PC-3 (cell line): ENCODE data around the gene BICRA. TPM values are rescaled to one million over a fixed set of nuclear protein-coding genes. Genes with fewer than 3 reads are reported as not detected.

Source experiments
- ATAC-seq: fragments of 200-7000 bp; cut with Tn5 transposase; 2 replicates; pipeline ENCODE4 v1.9.1; 2020; ENCODE audit warnings: mild to moderate bottlenecking, moderate library complexity
- BruUV-seq: library from RNA; stranded (reverse); fragments of 400-500 nt; replicated peaks from 2 replicates; lab custom pipeline; 2021; lab: Mats Ljungman, UMichigan
- CTCF ChIA-PET: fragments of 300-600 bp; sonication (Branson Sonifier 250); formaldehyde crosslinking; loops from one replicate; lab custom pipeline; 2022; ENCODE audit warnings: antibody characterized with exemption; lab: Charles Lee
- POLR2A ChIA-PET: fragments of 300-600 bp; sonication (Branson Sonifier 250); formaldehyde crosslinking; loops from one replicate; lab custom pipeline; 2022; ENCODE audit warnings: antibody characterized with exemption; ENCODE audit not compliant: unreplicated experiment; lab: Charles Lee
- DNase-seq: peaks from one replicate; pipeline ENCODE4 v3.0.0-alpha.2; 2015
- H2AFZ ChIP-seq: fragments of 300-600 bp; sonication (generic); 2 replicates; pipeline ENCODE4 v1.6.0; 2016; ENCODE audit warnings: antibody characterized with exemption, low read length
- H3F3A ChIP-seq: fragments of 300-600 bp; sonication (generic); one replicate; pipeline ENCODE4 v1.6.0; 2017; ENCODE audit warnings: antibody characterized with exemption, low read length, control low read depth, mild to moderate bottlenecking; ENCODE audit not compliant: unreplicated experiment
- H3K27ac ChIP-seq: fragments of 300-600 bp; sonication (generic); 2 replicates; pipeline ENCODE4 v1.5.1; 2016; ENCODE audit warnings: mild to moderate bottlenecking, low read length
- H3K27me3 ChIP-seq: fragments of 300-600 bp; sonication (generic); 2 replicates; pipeline ENCODE4 v1.6.1; 2016; ENCODE audit warnings: low read length, mixed read lengths
- H3K36me3 ChIP-seq: fragments of 300-600 bp; sonication (generic); 2 replicates; pipeline ENCODE4 v1.6.1; 2016; ENCODE audit warnings: low read depth, mixed run types, low read length, mixed read lengths
- H3K4me1 ChIP-seq: fragments of 300-600 bp; sonication (generic); 2 replicates; pipeline ENCODE4 v1.5.1; 2016; ENCODE audit warnings: low read length; ENCODE audit not compliant: insufficient read depth
- H3K4me2 ChIP-seq: fragments of 300-600 bp; sonication (generic); 2 replicates; pipeline ENCODE4 v1.6.0; 2016; ENCODE audit warnings: low read length
- H3K4me3 ChIP-seq: fragments of 300-600 bp; sonication (generic); 2 replicates; pipeline ENCODE4 v1.5.1; 2016; ENCODE audit warnings: mild to moderate bottlenecking, low read length, mixed read lengths
- H3K79me2 ChIP-seq: fragments of 300-600 bp; sonication (generic); 2 replicates; pipeline ENCODE4 v1.6.1; 2017; ENCODE audit warnings: low read length, mixed read lengths
- H3K9ac ChIP-seq: fragments of 300-600 bp; sonication (generic); 2 replicates; pipeline ENCODE4 v1.6.0; 2016; ENCODE audit warnings: mild to moderate bottlenecking, low read length
- H3K9me2 ChIP-seq: fragments of 300-600 bp; sonication (generic); replicated peaks from 2 replicates; pipeline ENCODE4 v1.6.1; 2016; ENCODE audit warnings: mixed run types, low read length, mixed read lengths
- H3K9me3 ChIP-seq: fragments of 300-600 bp; sonication (generic); 2 replicates; pipeline ENCODE4 v1.6.1; 2016; ENCODE audit warnings: low read length, mixed read lengths
- H4K20me1 ChIP-seq: fragments of 300-600 bp; sonication (generic); 2 replicates; pipeline ENCODE4 v1.6.1; 2016; ENCODE audit warnings: low read length, mixed read lengths
- EZH2 ChIP-seq: fragments of 300-600 bp; sonication (generic); IDR thresholded peaks from one replicate; pipeline ENCODE4 v1.6.1; 2017; ENCODE audit warnings: antibody characterized with exemption, mild to moderate bottlenecking, low read length; ENCODE audit not compliant: unreplicated experiment
- EZH2phosphoT487 ChIP-seq: fragments of 300-600 bp; sonication (generic); IDR thresholded peaks from 2 replicates; pipeline ENCODE4 v1.6.1; 2018; ENCODE audit warnings: mild to moderate bottlenecking, antibody characterized with exemption, low read length, borderline replicate concordance
- intact Hi-C: fragments of 100-400 bp; cut with micrococcal nuclease; formaldehyde crosslinking; loops from 2 replicates; pipeline ENCODE4 v1.9.0; 2023
- total RNA-seq: library from RNA; depleted of rRNA; stranded (reverse); fragments of >200 nt; gene quantifications from 2 replicates; pipeline ENCODE4 v1.2.3, GENCODE V29; 2014
- TF ChIP-seq, protein P1 (sequence below): fragments of 300-600 bp; sonication (generic); conservative IDR thresholded peaks from 2 replicates; pipeline ENCODE4 v1.5.1; 2017; ENCODE audit warnings: antibody characterized with exemption, low read depth, mild to moderate bottlenecking, low read length

Gene BICRA
- total RNA-seq, 1 experiment from 2014 or later, result 1.2 TPM

DNA sequence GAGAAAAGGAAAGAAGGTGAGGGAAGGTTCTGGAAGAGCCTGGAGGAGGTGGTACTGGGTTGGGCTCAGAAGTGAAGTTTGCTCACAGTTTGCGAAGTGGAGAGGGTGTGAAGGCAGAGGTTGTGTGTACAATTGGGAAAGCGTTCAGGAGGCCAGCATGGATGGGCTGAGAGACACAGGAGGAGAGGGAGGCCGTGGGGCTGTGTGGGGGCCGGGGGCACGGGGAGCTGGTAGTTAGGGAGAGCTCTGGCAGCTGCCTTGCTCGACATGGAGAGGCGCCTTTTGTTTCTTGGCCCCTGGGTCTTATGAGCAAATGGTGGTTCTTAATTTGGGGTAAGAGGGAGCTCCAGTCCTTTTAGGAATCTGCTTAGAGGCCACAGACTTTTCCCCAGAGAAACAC lies 16.7 kb downstream of the BICRA start:
- Histone ChIP-seq H3K79me2 (peaks cover 78% of the 10 kb centered on the region), H3K27me3 (no peaks in the 10 kb centered on the region), H2AFZ (no peak overlapping the region), H3K4me2 (no peak overlapping the region), H3K9me3 (no peaks in the 10 kb centered on the region), H3F3A (no peaks in the 10 kb centered on the region), H3K4me3 (no peak overlapping the region), H3K9me2 (no peaks in the 10 kb centered on the region), H3K9ac (no peak overlapping the region), H3K36me3 (no peaks in the 10 kb centered on the region), H4K20me1 (no peaks in the 10 kb centered on the region), H3K4me1 (no peaks in the 10 kb centered on the region), H3K27ac (no peak overlapping the region)
- CTCF ChIA-PET, result no interaction called here
- ATAC-seq (no peak), DNase-seq (no peak)
- POLR2A ChIA-PET, result no interaction called here
- BruUV-seq, result no TSS peak
- intact Hi-C loops, result no loop called here
- TF ChIP-seq EZH2phosphoT487, result no peak
- TF ChIP-seq, protein P1, sequence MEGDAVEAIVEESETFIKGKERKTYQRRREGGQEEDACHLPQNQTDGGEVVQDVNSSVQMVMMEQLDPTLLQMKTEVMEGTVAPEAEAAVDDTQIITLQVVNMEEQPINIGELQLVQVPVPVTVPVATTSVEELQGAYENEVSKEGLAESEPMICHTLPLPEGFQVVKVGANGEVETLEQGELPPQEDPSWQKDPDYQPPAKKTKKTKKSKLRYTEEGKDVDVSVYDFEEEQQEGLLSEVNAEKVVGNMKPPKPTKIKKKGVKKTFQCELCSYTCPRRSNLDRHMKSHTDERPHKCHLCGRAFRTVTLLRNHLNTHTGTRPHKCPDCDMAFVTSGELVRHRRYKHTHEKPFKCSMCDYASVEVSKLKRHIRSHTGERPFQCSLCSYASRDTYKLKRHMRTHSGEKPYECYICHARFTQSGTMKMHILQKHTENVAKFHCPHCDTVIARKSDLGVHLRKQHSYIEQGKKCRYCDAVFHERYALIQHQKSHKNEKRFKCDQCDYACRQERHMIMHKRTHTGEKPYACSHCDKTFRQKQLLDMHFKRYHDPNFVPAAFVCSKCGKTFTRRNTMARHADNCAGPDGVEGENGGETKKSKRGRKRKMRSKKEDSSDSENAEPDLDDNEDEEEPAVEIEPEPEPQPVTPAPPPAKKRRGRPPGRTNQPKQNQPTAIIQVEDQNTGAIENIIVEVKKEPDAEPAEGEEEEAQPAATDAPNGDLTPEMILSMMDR, result no peak
- TF ChIP-seq EZH2, result no peak

DNA sequence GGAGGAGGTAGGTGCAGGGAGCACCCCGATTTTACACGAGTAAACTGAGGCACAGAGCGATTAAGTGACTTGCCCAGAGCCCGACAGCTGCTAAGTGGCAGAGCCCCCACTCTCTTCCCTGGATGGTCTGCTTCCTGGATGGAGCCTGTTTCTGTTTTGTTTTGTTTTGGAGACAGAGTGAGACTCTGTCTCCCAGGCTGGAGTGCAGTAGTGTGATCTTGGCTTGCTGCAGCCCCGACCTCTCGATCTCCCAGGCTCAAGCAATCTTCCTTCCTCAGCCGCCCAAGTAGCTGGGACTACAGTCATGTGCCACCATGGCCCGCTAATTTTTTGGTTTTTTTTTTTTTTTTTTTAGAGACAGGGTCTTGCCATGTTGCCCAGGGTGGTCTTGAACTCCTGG lies 17.3 kb downstream of the BICRA start:
- ATAC-seq, result no peak
- no peaks in the 10 kb centered on the region for H3K36me3 ChIP-seq
- no peaks in the 10 kb centered on the region for H3K9me3 ChIP-seq
- no peak overlapping the region for H3K9ac ChIP-seq
- DNase-seq, result no peak
- no peak overlapping the region for H3K27ac ChIP-seq
- no peak overlapping the region for H3K4me3 ChIP-seq
- H3K27me3 ChIP-seq, result no peaks in the 10 kb centered on the region
- CTCF ChIA-PET, result interaction anchor here (0.6 kb wide), 1 partner anchor 114 kb away, joined by 3 read pairs; no protein-coding TSS in a partner anchor
- peaks cover 78% of the 10 kb centered on the region for H3K79me2 ChIP-seq
- intact Hi-C loops, result no loop called here
- no peaks in the 10 kb centered on the region for H3K4me1 ChIP-seq
- no peaks in the 10 kb centered on the region for H4K20me1 ChIP-seq
- POLR2A ChIA-PET, result interaction anchor here (0.6 kb wide), 1 partner anchor 352 kb away, joined by 5 read pairs; the partner anchor contains the start of gene INAFM1
- no peaks in the 10 kb centered on the region for H3F3A ChIP-seq
- no peak overlapping the region for H2AFZ ChIP-seq
- BruUV-seq, result no TSS peak
- H3K9me2 ChIP-seq, result no peaks in the 10 kb centered on the region
- no peak for TF ChIP-seq EZH2
- no peak for TF ChIP-seq EZH2phosphoT487
- TF ChIP-seq, protein P1, result no peak
- H3K4me2 ChIP-seq, result no peak overlapping the region

DNA sequence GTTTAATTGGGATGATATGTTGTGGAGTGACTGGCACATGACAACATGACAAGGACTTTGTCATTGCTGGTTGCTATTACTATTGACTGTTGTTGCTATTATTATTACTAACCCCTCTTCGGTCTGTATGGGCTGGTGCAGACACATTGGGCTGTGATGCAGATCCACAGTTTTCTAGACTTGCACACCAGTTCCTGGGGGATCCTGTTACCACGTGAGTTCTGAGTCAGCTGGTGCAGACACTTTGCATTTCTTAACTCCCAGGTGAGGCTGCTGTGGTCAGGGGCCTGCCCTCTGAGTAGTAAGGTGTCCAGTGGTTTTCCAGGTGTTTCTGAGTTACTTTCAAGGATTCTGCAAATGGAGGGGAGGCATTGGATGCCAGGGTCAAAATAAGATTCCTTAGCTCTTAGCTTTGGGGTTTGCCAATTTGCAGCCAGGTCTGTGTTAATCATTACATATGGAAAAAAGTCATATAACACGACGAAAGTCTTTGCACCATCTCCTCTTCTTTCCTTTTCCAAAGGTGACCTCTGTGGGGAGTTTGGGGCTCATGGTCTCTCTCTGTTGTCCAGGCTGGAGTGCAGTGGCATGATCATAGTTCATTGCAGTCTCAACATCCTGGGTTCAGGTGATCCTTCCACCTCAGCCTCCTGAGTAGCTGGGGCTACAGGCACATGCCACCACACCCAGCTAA lies 19.3 kb downstream of the BICRA start:
- Histone ChIP-seq H4K20me1 (no peaks in the 10 kb centered on the region), H3K4me2 (no peak overlapping the region), H3K9me2 (no peaks in the 10 kb centered on the region), H3K4me3 (no peak overlapping the region), H3K36me3 (no peaks in the 10 kb centered on the region), H2AFZ (no peak overlapping the region), H3K27me3 (no peaks in the 10 kb centered on the region), H3K27ac (no peak overlapping the region), H3F3A (no peaks in the 10 kb centered on the region), H3K4me1 (peaks cover 2% of the 10 kb centered on the region), H3K79me2 (peaks cover 86% of the 10 kb centered on the region), H3K9ac (no peak overlapping the region), H3K9me3 (no peaks in the 10 kb centered on the region)
- CTCF ChIA-PET, result interaction anchor here (1.0 kb wide), 1 partner anchor 191 kb away, joined by 4 read pairs; no protein-coding TSS in a partner anchor
- DNase-seq (no peak), ATAC-seq (no peak)
- intact Hi-C loops, result no loop called here
- POLR2A ChIA-PET, result no interaction called here
- TF ChIP-seq, protein P1, result no peak
- TF ChIP-seq EZH2phosphoT487, result no peak
- no TSS peak for BruUV-seq
